H1 (cell line): ENCODE results near the gene AAK1. TPM values are rescaled to one million over a fixed set of nuclear protein-coding genes. Genes with fewer than 3 reads are reported as not detected.

Experiments
- CTCF ChIA-PET: fragments of 300-600 bp; sonication (Branson Sonifier 250); formaldehyde crosslinking; loops from one replicate; lab custom pipeline; 2021; ENCODE audit not compliant: partially characterized antibody; lab: Charles Lee
- POLR2A ChIA-PET: fragments of 300-600 bp; sonication (Branson Sonifier 250); formaldehyde crosslinking; loops from one replicate; lab custom pipeline; 2021; ENCODE audit warnings: inconsistent platforms; ENCODE audit not compliant: partially characterized antibody; lab: Charles Lee
- DNase-seq, 2 experiments: peaks; one replicate each; pipeline versions ENCODE4 v3.0.0 to v3.0.0-alpha.2; 2010 to 2022; ENCODE audit warnings: low spot score in 2 of 2, low read depth in 1 of 2, mixed read lengths in 1 of 2
- FAIRE-seq: peaks from 2 replicates; lab custom pipeline; 2011; peaks lifted over from hg19 to GRCh38; lab: Jason Lieb, UNC
- H2AFZ ChIP-seq: 2 replicates; pipeline ENCODE4 v1.8.1; 2012; ENCODE audit warnings: low read length, inconsistent platforms
- H2AK5ac ChIP-seq: 2 replicates; pipeline ENCODE4 v1.6.1; 2013; ENCODE audit warnings: low read depth, low read length
- H2BK120ac ChIP-seq: replicated peaks from 2 replicates; pipeline ENCODE3; 2013; ENCODE audit warnings: low read depth, low read length, inconsistent platforms
- H2BK12ac ChIP-seq: 2 replicates; pipeline ENCODE4 v1.6.1; 2013; ENCODE audit warnings: low read depth, low read length
- H2BK15ac ChIP-seq: 2 replicates; pipeline ENCODE4 v1.6.1; 2013; ENCODE audit warnings: low read length
- H2BK20ac ChIP-seq: 2 replicates; pipeline ENCODE4 v1.6.1; 2013; ENCODE audit warnings: low read length
- H2BK5ac ChIP-seq: 2 replicates; pipeline ENCODE4 v1.6.1; 2013; ENCODE audit warnings: low read depth, low read length
- H3K14ac ChIP-seq: 2 replicates; pipeline ENCODE4 v1.6.1; 2013; ENCODE audit warnings: inconsistent platforms; ENCODE audit not compliant: insufficient read length
- H3K18ac ChIP-seq: 2 replicates; pipeline ENCODE4 v1.6.1; 2013; ENCODE audit warnings: low read length; ENCODE audit errors: extremely low read depth
- H3K23ac ChIP-seq: 2 replicates; pipeline ENCODE4 v1.6.1; 2013; ENCODE audit warnings: inconsistent platforms; ENCODE audit not compliant: insufficient read length
- H3K23me2 ChIP-seq: 2 replicates; pipeline ENCODE4 v1.6.1; 2013; ENCODE audit warnings: low read depth, low read length
- H3K27ac ChIP-seq: 2 replicates; pipeline ENCODE4 v1.6.1; 2011; ENCODE audit warnings: low read depth, low read length, inconsistent platforms
- H3K27me3 ChIP-seq, 4 experiments: replicated peaks in 1 of 4; 1 replicate in 1 of 4; 2 replicates in 3 of 4; pipeline versions ENCODE4 v1.6.1 to v1.8.1; 2011 to 2013; ENCODE audit warnings: low read length in 3 of 4, mild to moderate bottlenecking in 3 of 4, inconsistent platforms in 2 of 4, mixed read lengths in 2 of 4, moderate library complexity in 1 of 4; ENCODE audit not compliant: control insufficient read depth in 3 of 4, insufficient read depth in 3 of 4; ENCODE audit errors: extremely low read depth in 1 of 4
- H3K36me3 ChIP-seq, 4 experiments: 2 replicates each; pipeline versions ENCODE4 v1.6.1 to v1.8.1; 2011 to 2013; ENCODE audit warnings: mild to moderate bottlenecking in 4 of 4, low read length in 3 of 4, moderate library complexity in 2 of 4, control low read depth in 1 of 4, inconsistent platforms in 1 of 4; ENCODE audit not compliant: insufficient read depth in 4 of 4, control insufficient read depth in 2 of 4
- H3K4ac ChIP-seq: replicated peaks from 2 replicates; pipeline ENCODE3; 2013; ENCODE audit warnings: low read length, low read depth, mixed read lengths, inconsistent platforms; ENCODE audit not compliant: insufficient read length
- H3K4me1 ChIP-seq, 4 experiments: replicated peaks in 1 of 4; 1 replicate in 1 of 4; 2 replicates in 3 of 4; pipeline versions ENCODE4 v1.6.1 to v1.8.1; 2011 to 2013; ENCODE audit warnings: low read length in 3 of 4, inconsistent platforms in 2 of 4, mixed read lengths in 1 of 4; ENCODE audit not compliant: insufficient read depth in 4 of 4, control insufficient read depth in 3 of 4
- H3K4me2 ChIP-seq, 2 experiments: 2 replicates each; pipeline versions ENCODE4 v1.6.1 to v1.8.1; 2011 to 2013; ENCODE audit warnings: low read depth in 2 of 2, low read length in 2 of 2, control low read depth in 1 of 2, inconsistent platforms in 1 of 2, mild to moderate bottlenecking in 1 of 2; ENCODE audit not compliant: insufficient read depth in 1 of 2
- H3K4me3 ChIP-seq, 4 experiments: fragments of 200-600, 300-600 bp in 1 of 4; sonication (generic), shearing (Covaris generic), sonication (Bioruptor Twin) in 1 of 4; 2 replicates each; pipeline versions ENCODE4 v1.5.1 to v1.8.1; 2011 to 2016; ENCODE audit warnings: low read length in 4 of 4, low read depth in 3 of 4, control low read depth in 2 of 4, inconsistent platforms in 2 of 4, mild to moderate bottlenecking in 2 of 4, mixed read lengths in 1 of 4, moderate library complexity in 1 of 4; ENCODE audit not compliant: insufficient read depth in 2 of 4; ENCODE audit errors: extremely low read depth in 1 of 4
- H3K56ac ChIP-seq: replicated peaks from 2 replicates; pipeline ENCODE3; 2013; ENCODE audit warnings: low read depth, mild to moderate bottlenecking, mixed read lengths, low read length, inconsistent platforms; ENCODE audit not compliant: insufficient read length
- H3K79me1 ChIP-seq: 2 replicates; pipeline ENCODE4 v1.6.1; 2013; ENCODE audit warnings: low read depth, low read length, control low read depth
- H3K79me2 ChIP-seq, 2 experiments: 2 replicates each; pipeline versions ENCODE4 v1.6.1 to v1.8.1; 2012 to 2013; ENCODE audit warnings: low read length in 2 of 2, mild to moderate bottlenecking in 2 of 2, inconsistent platforms in 1 of 2; ENCODE audit not compliant: insufficient read depth in 2 of 2, control insufficient read depth in 1 of 2
- H3K9ac ChIP-seq, 4 experiments: replicated peaks in 1 of 4; 1 replicate in 1 of 4; 2 replicates in 3 of 4; pipeline versions ENCODE4 v1.6.1 to v1.8.1; 2011 to 2013; ENCODE audit warnings: low read depth in 3 of 4, low read length in 3 of 4, control low read depth in 2 of 4, mild to moderate bottlenecking in 2 of 4, moderate library complexity in 2 of 4, inconsistent platforms in 1 of 4; ENCODE audit errors: extremely low read depth in 1 of 4
- H3K9me3 ChIP-seq, 2 experiments: 2 replicates each; pipeline versions ENCODE4 v1.6.1 to v1.8.1; 2012 to 2013; ENCODE audit warnings: mild to moderate bottlenecking in 2 of 2, moderate library complexity in 2 of 2, control low read depth in 1 of 2, inconsistent platforms in 1 of 2, low read depth in 1 of 2, low read length in 1 of 2, mixed read lengths in 1 of 2; ENCODE audit not compliant: insufficient read depth in 2 of 2
- H4K20me1 ChIP-seq, 2 experiments: replicated peaks in 1 of 2; 2 replicates each; pipeline versions ENCODE3 to v1.8.1; 2011 to 2013; ENCODE audit warnings: inconsistent platforms in 2 of 2, low read length in 2 of 2, mild to moderate bottlenecking in 1 of 2; ENCODE audit not compliant: insufficient read depth in 2 of 2, control insufficient read depth in 1 of 2
- H4K5ac ChIP-seq: 2 replicates; pipeline ENCODE4 v1.6.1; 2013; ENCODE audit warnings: low read length, low read depth, mixed read lengths, inconsistent platforms; ENCODE audit not compliant: insufficient read length
- H4K8ac ChIP-seq: 2 replicates; pipeline ENCODE4 v1.8.0; 2013; ENCODE audit warnings: mild to moderate bottlenecking, moderate library complexity, low read length, inconsistent platforms; ENCODE audit not compliant: insufficient read depth; ENCODE audit errors: extremely low read depth
- H4K91ac ChIP-seq: replicated peaks from 2 replicates; pipeline ENCODE3; 2013; ENCODE audit warnings: low read length, mixed read lengths, inconsistent platforms; ENCODE audit not compliant: insufficient read length
- CEBPB ChIP-seq: IDR thresholded peaks from 2 replicates; pipeline ENCODE4 v1.6.1; 2012; ENCODE audit warnings: low read depth, low read length
- EZH2 ChIP-seq: fragments of 200-600 bp; sonication (generic); IDR thresholded peaks from 2 replicates; pipeline ENCODE4 v1.7.1; 2012; ENCODE audit warnings: low read depth, mild to moderate bottlenecking, moderate library complexity, low read length, inconsistent platforms; ENCODE audit not compliant: severe bottlenecking
- WGBS, 2 experiments: shearing (Covaris generic) in 1 of 2; methylation state at CpG; one replicate each; pipeline versions ENCODE4 v1.1.6 to v1.1.7; 2013 to 2015; ENCODE audit warnings: low lambda C conversion rate in 2 of 2, mixed read lengths in 2 of 2, inconsistent platforms in 1 of 2, low coverage in 1 of 2, missing lambda C conversion rate in 1 of 2; ENCODE audit not compliant: insufficient replicate concordance in 2 of 2, insufficient coverage in 1 of 2, insufficient read length in 1 of 2; ENCODE audit errors: extremely low coverage in 1 of 2, missing lambda C conversion rate in 1 of 2; 5-methylcytosine and 5-hydroxymethylcytosine counted together
- polyA plus RNA-seq, 7 experiments: library from polyadenylated mRNA; depleted of rRNA in 3 of 7; stranded (reverse) in 5 of 7; unstranded in 2 of 7; fragments of >200 nt in 5 of 7; fragments of 200-250 nt in 2 of 7; gene quantifications; 1 replicate in 5 of 7; 2 replicates in 1 of 7; 4 replicates in 1 of 7; pipeline versions ENCODE4 v1.2.1 to v1.2.3, GENCODE V29; 2011 to 2013; ENCODE audit warnings: missing spikeins in 2 of 7, mixed read lengths in 2 of 7
- total RNA-seq: library from RNA; stranded (reverse); fragmentation: NEBNext Ultra II Directional; extraction: Animal tissue kit (Norgen Biotek cat#: 25700); gene quantifications from 2 replicates; pipeline ENCODE4 v1.2.1, GENCODE V29; 2021

The AAK1 gene
- total and polyA plus RNA-seq, 2 of the 8 experiments (the other 6 are each of a cell fraction or from before 2014, with no cell fraction given): 10.0 to 40.5 TPM

DNA sequence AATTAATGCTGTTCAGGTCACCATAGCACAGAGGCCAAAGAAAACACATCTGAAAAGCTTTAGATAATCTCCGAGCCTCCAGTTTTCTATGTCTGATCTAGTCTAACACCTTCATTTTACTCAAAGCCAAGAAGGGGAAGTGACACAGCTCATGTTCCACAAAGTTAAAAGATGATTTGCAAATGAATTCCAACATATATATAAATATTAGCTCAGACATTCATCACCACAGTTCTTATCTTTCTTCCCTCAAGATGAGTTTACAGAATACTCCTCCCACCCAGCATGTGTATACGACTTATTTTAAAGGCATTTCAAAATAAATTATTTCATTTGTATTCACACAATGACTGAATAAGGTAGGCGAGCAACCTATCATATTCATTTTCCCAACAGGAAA, 82.4 kb downstream of the AAK1 start:
- no peak overlapping the region for H3K4ac ChIP-seq
- no peak overlapping the region for H2BK12ac ChIP-seq
- no peak overlapping the region for H2AK5ac ChIP-seq
- 90% methylated on average over 3 of the region's 3 CpGs; no CpG with 5 or more reads in 1 of the 2 experiments for WGBS, 2 experiments
- DNase-seq (no peak), FAIRE-seq (no peak)
- H3K79me2 ChIP-seq: peaks cover 0 to 13% of the 10 kb centered on the region in 2 experiments; a peak in 2 of 4 replicates
- H4K5ac ChIP-seq: no peak overlapping the region
- TF ChIP-seq CEBPB (no peak), EZH2 (no peak)
- no peak overlapping the region for H4K91ac ChIP-seq
- H2BK5ac ChIP-seq: no peak overlapping the region
- no peaks in the 10 kb centered on the region for H3K36me3 ChIP-seq
- H2BK20ac ChIP-seq: no peak overlapping the region
- H2BK15ac ChIP-seq: no peak overlapping the region
- H2BK120ac ChIP-seq: no peak overlapping the region
- H4K8ac ChIP-seq: no peak overlapping the region
- H3K18ac ChIP-seq: no peak overlapping the region
- no peak overlapping the region for H3K4me2 ChIP-seq
- H3K14ac ChIP-seq: no peak overlapping the region
- no peaks in the 10 kb centered on the region for H3K23me2 ChIP-seq
- no peak overlapping the region for H3K27ac ChIP-seq
- H3K56ac ChIP-seq: no peak overlapping the region
- ChIA-PET POLR2A (interaction anchor here (0.7 kb wide), 1 partner anchor 164 kb away, joined by 3 read pairs; no protein-coding TSS in a partner anchor), CTCF (interaction anchor here (0.6 to 11.5 kb wide), 14 partner anchors 9 to 371 kb away, joined by 3 to 128 read pairs (median 4); no protein-coding TSS in a partner anchor)
- H3K4me3 ChIP-seq: no peak overlapping the region
- no peak overlapping the region for H3K23ac ChIP-seq
- H3K4me1 ChIP-seq: peaks cover 0 to 5% (median 2%) of the 10 kb centered on the region in 4 experiments; a peak in 2 of 7 replicates
- no peaks in the 10 kb centered on the region for H3K9me3 ChIP-seq
- H3K9ac ChIP-seq: no peak overlapping the region
- H3K27me3 ChIP-seq: no peaks in the 10 kb centered on the region
- no peak overlapping the region for H2AFZ ChIP-seq
- no peaks in the 10 kb centered on the region for H4K20me1 ChIP-seq
- H3K79me1 ChIP-seq: 0 out of 2 replicates have a peak, but pooled peaks cover 2% of the 10 kb centered on the region
